Activated CD8-positive, alpha-beta memory T cell treated with anti-CD3 and anti-CD28 coated beads, Interleukin-2, amount 10 ng/mL, durations not matched to agents 7 days and 5 days (primary cell): ENCODE data around the gene FRAS1. TPM values are rescaled to one million over a fixed set of nuclear protein-coding genes. Genes with fewer than 3 reads are reported as not detected.

ENCODE experiments used
- ATAC-seq: fragments of 150-1000 bp; cut with Tn5 transposase; one replicate; pipeline ENCODE4 v1.10.0; 2021; ENCODE audit warnings: moderate library complexity
- CTCF ChIA-PET: fragments of 350-600 bp; sonication (Branson Sonifier 250); formaldehyde crosslinking; loops from one replicate; lab custom pipeline; 2021; ENCODE audit warnings: antibody characterized with exemption; lab: Charles Lee
- DNase-seq: peaks from one replicate; pipeline ENCODE4 v3.0.0-alpha.2; 2020
- H3K27ac Mint-ChIP-seq: one replicate; pipeline ENCODE4 v1.8.0; 2021; ENCODE audit warnings: mild to moderate bottlenecking, mixed read lengths
- H3K27me3 Mint-ChIP-seq: one replicate; pipeline ENCODE4 v1.8.0; 2021; ENCODE audit warnings: mixed read lengths
- H3K36me3 Mint-ChIP-seq: one replicate; pipeline ENCODE4 v1.8.0; 2021; ENCODE audit warnings: mild to moderate bottlenecking, mixed read lengths
- H3K4me1 Mint-ChIP-seq: one replicate; pipeline ENCODE4 v1.8.0; 2021; ENCODE audit warnings: mixed read lengths
- H3K4me3 Mint-ChIP-seq: one replicate; pipeline ENCODE4 v1.8.0; 2021; ENCODE audit warnings: mild to moderate bottlenecking, moderate library complexity, mixed read lengths
- H3K9me3 Mint-ChIP-seq: one replicate; pipeline ENCODE4 v1.8.0; 2022; ENCODE audit warnings: low read depth, mixed read lengths
- total RNA-seq, 2 experiments: library from RNA; stranded (reverse); gene quantifications; one replicate each; pipeline ENCODE4 v1.2.3, GENCODE V29; 2021

FRAS1 gene
- total RNA-seq, 2 experiments from 2014 or later = 0.05 TPM; not detected in 1

DNA sequence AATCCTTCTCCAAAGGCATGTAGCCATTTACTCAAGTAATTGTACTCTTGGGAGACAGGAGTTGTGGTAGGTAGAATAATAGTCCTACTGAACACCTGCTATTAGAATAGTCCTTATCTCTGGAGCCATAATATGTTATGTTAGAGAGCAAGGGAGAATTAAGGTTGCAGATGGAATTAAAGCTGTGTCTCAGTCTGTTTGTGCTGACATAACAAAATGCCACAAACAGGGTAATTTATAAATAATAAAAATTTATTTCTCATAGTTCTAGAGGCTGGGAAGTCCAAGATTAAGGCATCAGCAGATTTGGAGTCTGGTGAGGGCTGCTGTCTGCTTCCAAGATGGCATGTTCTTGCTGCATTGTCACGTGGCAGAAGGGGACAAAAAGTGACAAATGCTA, 24.2 kb upstream of the FRAS1 start:
- CTCF ChIA-PET = no interaction called here
- Mint-ChIP-seq H3K4me3 (no peak overlapping the region), H3K4me1 (no peaks in the 10 kb centered on the region), H3K27ac (no peak overlapping the region), H3K36me3 (no peaks in the 10 kb centered on the region), H3K9me3 (no peaks in the 10 kb centered on the region), H3K27me3 (peaks cover 6% of the 10 kb centered on the region)
- DNase-seq = no peak
- no peak for ATAC-seq

DNA sequence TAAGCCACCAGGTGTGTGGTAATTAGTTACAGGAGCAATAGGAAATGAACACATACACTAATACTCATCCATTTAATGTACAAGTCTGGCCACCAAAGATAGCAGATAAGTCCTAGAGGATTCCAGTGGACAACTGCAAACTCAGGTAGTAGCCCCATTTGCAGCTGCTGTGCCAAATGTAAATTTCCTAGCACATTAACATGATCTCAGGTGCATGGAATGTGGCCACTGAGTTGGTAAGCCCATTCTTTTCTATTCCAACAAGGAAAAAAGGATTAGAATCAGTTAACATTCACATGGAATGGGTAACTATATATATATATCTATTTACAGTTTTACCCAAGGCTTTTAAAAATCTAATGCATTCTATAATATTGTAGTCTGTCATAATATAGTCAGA, 23.3 kb upstream of the FRAS1 start:
- H3K36me3 Mint-ChIP-seq = no peaks in the 10 kb centered on the region
- no peaks in the 10 kb centered on the region for H3K4me1 Mint-ChIP-seq
- H3K4me3 Mint-ChIP-seq = no peak overlapping the region
- peaks cover 10% of the 10 kb centered on the region for H3K27me3 Mint-ChIP-seq
- DNase-seq (no peak), ATAC-seq (no peak)
- no peaks in the 10 kb centered on the region for H3K9me3 Mint-ChIP-seq
- CTCF ChIA-PET = no interaction called here
- no peak overlapping the region for H3K27ac Mint-ChIP-seq

DNA sequence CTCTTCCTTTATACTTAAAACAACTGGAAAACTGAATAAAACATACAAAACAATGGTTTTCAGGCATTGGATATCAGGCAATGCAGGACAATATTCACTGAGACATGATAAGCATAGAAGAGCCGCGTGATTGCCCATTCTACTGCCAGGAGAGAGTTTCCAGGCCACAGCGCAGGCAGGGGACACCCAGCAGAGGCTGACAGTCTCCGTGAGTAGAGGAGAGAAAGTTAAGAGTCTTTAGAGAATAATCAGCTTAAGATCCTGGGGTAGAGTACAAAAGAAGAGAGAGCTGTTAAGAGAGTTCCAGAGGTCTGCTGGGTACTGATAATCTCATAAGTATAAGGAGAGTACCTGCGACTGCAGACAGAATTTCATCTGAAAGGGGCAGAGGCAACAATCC, 18.4 kb upstream of the FRAS1 start:
- Mint-ChIP-seq H3K27ac (no peak overlapping the region), H3K27me3 (peaks cover 9% of the 10 kb centered on the region), H3K9me3 (no peaks in the 10 kb centered on the region), H3K36me3 (no peaks in the 10 kb centered on the region), H3K4me1 (no peaks in the 10 kb centered on the region), H3K4me3 (no peak overlapping the region)
- ATAC-seq = no peak
- CTCF ChIA-PET = interaction anchor here (0.8 kb wide), 1 partner anchor 21 kb away, joined by 3 read pairs; no protein-coding TSS in a partner anchor
- DNase-seq = no peak

DNA sequence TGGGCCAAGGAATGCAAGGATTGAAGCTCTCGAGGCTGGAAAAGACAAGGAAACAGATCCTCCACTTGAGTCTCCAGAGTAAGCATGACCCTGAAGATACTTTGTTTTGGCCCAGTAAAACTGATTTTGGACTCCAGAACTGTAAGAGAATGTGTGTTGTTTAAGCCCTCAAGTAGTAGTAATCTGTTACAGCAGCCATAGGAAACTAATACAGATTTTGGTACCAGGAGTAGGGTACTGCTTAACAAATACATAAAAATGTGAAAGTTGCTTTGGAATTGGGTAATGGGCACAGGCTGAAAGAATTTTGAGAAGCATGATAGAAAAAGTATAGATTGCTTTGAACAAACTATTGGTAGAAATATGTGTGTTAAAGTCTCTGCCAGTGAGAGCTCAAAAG, 17.4 kb upstream of the FRAS1 start:
- no peak overlapping the region for H3K27ac Mint-ChIP-seq
- CTCF ChIA-PET = no interaction called here
- no peaks in the 10 kb centered on the region for H3K4me1 Mint-ChIP-seq
- no peaks in the 10 kb centered on the region for H3K9me3 Mint-ChIP-seq
- DNase-seq (no peak), ATAC-seq (no peak)
- H3K27me3 Mint-ChIP-seq = peaks cover 9% of the 10 kb centered on the region
- no peaks in the 10 kb centered on the region for H3K36me3 Mint-ChIP-seq
- H3K4me3 Mint-ChIP-seq = no peak overlapping the region

DNA sequence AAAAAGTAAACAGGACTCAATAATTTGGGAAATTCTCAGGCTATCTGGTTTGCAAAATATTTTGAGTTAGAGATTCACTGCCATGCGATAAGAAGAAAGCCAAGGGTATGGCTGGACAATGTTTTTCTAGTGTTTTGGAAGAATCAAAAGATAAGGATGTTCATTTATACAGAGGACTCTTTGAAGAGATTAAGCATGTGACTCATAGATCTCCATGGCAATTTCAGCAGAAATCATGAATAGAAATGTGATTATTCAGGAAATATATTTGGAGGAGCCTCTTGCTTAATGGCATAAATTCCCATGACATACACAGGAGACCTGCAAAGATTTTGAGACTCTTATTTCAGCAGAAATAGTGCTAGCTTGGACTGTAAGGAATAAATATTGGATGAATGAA, 16.7 kb upstream of the FRAS1 start:
- DNase-seq (no peak), ATAC-seq (no peak)
- Mint-ChIP-seq H3K4me1 (no peaks in the 10 kb centered on the region), H3K27ac (no peak overlapping the region), H3K27me3 (peaks cover 9% of the 10 kb centered on the region), H3K9me3 (no peaks in the 10 kb centered on the region), H3K36me3 (no peaks in the 10 kb centered on the region), H3K4me3 (no peak overlapping the region)
- CTCF ChIA-PET = no interaction called here

DNA sequence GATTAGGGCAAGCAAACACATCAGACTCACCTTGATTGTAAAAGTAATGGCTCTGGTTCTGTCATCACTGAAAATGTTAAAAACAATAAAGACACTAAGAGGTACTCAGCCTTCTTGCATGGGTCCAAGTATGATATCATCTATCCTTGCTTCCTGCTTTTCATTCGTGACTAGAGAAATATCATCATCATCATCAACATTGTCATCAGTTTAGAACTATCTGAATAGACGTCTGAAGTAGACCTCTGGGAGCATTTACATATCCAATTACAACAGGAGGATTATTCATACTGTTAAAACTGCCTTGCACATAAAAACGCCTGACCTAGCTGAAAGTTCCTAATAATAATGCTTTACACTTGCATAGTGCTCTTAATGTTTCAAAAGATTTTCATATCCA, 9.8 kb upstream of the FRAS1 start:
- CTCF ChIA-PET = interaction anchor here (4.4 kb wide), 1 partner anchor 13 kb away, joined by 17 read pairs; no protein-coding TSS in a partner anchor
- H3K4me3 Mint-ChIP-seq = no peak overlapping the region

GRCh38 chr4:78056265-78057129, 626 bp upstream of the FRAS1 start:
- Mint-ChIP-seq H3K9me3 (no peaks in the 10 kb centered on the region), H3K4me3 (peak overlapping the region; percentile 74), H3K27me3 (peaks cover 76% of the 10 kb centered on the region), H3K4me1 (peaks cover 25% of the 10 kb centered on the region), H3K27ac (no peak overlapping the region), H3K36me3 (peaks cover 2% of the 10 kb centered on the region)
- peak; percentile 48 for DNase-seq
- CTCF ChIA-PET = interaction anchor here (0.9 kb wide), 1 partner anchor 437 kb away, joined by 3 read pairs; no protein-coding TSS in a partner anchor
- peak; percentile 70 for ATAC-seq

More for the DNA sequence above, 9.8 kb upstream of the FRAS1 start:
- H3K4me1 Mint-ChIP-seq = no peaks in the 10 kb centered on the region
- ATAC-seq = no peak
- no peak overlapping the region for H3K27ac Mint-ChIP-seq
- H3K9me3 Mint-ChIP-seq = no peaks in the 10 kb centered on the region
- H3K27me3 Mint-ChIP-seq = peaks cover 26% of the 10 kb centered on the region
- no peaks in the 10 kb centered on the region for H3K36me3 Mint-ChIP-seq
- no peak for DNase-seq

DNA sequence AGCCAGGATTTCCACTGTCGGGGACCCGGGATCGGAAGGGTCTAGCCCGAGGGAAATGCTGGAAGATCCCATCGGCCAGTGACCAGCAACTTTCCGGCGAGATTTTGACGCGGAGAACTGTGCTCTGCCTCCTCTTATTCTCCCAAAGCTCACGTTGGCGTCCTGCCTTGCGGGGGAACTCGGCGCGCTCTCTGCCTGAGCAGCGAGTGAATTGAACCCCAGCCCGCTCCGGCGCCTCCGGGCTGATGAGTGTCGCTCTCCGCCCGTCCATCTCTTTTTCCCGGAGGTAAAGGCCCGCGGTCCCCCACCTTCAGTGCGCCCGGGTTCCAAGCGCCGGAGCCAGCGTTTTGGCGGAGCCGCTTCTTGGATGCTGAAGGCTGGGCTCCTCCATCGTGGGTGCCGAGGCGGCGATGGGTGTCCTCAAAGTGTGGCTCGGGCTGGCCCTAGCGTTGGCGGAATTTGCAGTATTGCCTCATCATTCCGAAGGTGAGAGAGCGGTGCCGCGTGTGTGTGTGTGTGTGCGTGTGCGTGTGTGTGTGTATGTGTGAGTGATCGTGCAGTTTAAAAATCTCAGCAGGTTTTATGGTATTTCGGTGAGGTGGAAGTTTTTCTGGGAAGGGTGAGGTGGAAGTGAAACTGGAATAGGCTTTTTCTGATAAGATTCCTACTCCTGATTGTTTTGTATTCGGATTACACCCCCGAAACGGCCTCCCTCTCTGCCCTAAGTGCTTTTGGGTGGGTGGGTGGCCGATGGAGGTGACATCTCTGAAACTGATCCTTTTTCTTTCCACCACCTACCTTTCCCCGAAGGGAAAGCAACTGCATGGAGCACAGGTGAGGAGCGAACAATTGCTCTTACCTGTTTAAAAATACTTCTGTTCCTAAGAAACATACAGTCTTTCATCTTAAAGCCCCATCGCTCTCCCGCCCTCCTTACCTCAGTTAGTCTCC, 752 bp downstream of the FRAS1 start:
- Mint-ChIP-seq H3K36me3 (peaks cover 2% of the 10 kb centered on the region), H3K9me3 (no peaks in the 10 kb centered on the region), H3K4me3 (peak overlapping the region; percentile 74), H3K27me3 (peaks cover 76% of the 10 kb centered on the region), H3K27ac (peak overlapping the region; percentile 37), H3K4me1 (peaks cover 25% of the 10 kb centered on the region)
- CTCF ChIA-PET = no interaction called here
- ATAC-seq = peak; percentile 31
- DNase-seq = peak; percentile 47

GRCh38 chr4:78058591-78059523, 1.7 kb downstream of the FRAS1 start:
- Mint-ChIP-seq H3K4me1 (peaks cover 25% of the 10 kb centered on the region), H3K36me3 (peaks cover 2% of the 10 kb centered on the region), H3K4me3 (peak overlapping the region; percentile 74), H3K9me3 (no peaks in the 10 kb centered on the region), H3K27me3 (peaks cover 80% of the 10 kb centered on the region), H3K27ac (peak overlapping the region; percentile 22)
- ATAC-seq (peak; percentile 13), DNase-seq (no peak)
- CTCF ChIA-PET = interaction anchor here (0.9 to 2.6 kb wide), 5 partner anchors 13 to 690 kb away, joined by 3 to 17 read pairs (median 3); no protein-coding TSS in a partner anchor

- no peak for ATAC-seq
- Mint-ChIP-seq H3K4me1 (peaks cover 25% of the 10 kb centered on the region), H3K27ac (no peak overlapping the region), H3K36me3 (peaks cover 2% of the 10 kb centered on the region), H3K4me3 (peak overlapping the region; percentile 34), H3K27me3 (peaks cover 79% of the 10 kb centered on the region), H3K9me3 (no peaks in the 10 kb centered on the region)
- DNase-seq = peak; percentile 46
- CTCF ChIA-PET = interaction anchor here (0.9 to 2.6 kb wide), 6 partner anchors 13 to 691 kb away, joined by 3 to 17 read pairs (median 4); no protein-coding TSS in a partner anchor
Measured at GRCh38 chr4:78059524-78059889, 2.4 kb downstream of the FRAS1 start.

- DNase-seq = no peak
- Mint-ChIP-seq H3K27me3 (peaks cover 76% of the 10 kb centered on the region), H3K4me3 (no peak overlapping the region)
Measured at GRCh38 chr4:78059938-78060337, 2.8 kb downstream of the FRAS1 start.

DNA sequence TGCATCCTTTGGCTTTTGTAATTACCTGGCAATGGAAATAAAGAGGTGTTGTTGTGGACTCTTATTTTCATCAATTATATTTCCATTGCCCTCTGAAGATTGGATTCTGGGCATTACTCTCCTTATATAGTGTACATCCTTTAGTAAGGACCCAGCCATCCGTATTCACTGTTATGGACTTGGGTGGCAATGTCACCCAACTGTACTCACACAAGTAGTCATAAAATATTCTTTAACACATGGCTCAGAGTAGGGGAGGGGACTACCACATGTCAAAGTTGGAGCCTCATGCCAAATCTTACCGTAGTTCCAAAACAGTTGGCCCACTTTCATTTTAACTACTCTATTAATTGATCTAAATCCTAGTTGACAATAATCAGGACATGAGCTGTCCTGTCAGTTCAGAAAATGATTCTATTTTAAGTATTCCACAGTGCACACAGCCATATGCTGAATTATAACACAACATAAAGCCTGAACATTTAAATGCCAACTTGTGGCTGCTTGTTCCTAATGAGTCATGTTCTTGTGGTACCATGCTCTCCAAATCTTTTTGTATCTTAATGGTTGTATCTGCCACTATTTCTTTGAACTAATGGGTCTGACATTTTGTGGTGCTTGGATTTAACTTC, 4.9 kb downstream of the FRAS1 start:
- Mint-ChIP-seq H3K4me1 (peaks cover 18% of the 10 kb centered on the region), H3K36me3 (peaks cover 2% of the 10 kb centered on the region), H3K27ac (no peak overlapping the region), H3K4me3 (no peak overlapping the region), H3K27me3 (peaks cover 68% of the 10 kb centered on the region), H3K9me3 (no peaks in the 10 kb centered on the region)
- DNase-seq (no peak), ATAC-seq (no peak)
- CTCF ChIA-PET = interaction anchor here (1.2 kb wide), 1 partner anchor 68 kb away, joined by 3 read pairs; no protein-coding TSS in a partner anchor

More at GRCh38 chr4:78059938-78060337, 2.8 kb downstream of the FRAS1 start:
- Mint-ChIP-seq H3K27ac (no peak overlapping the region), H3K36me3 (peaks cover 2% of the 10 kb centered on the region), H3K9me3 (no peaks in the 10 kb centered on the region), H3K4me1 (peaks cover 25% of the 10 kb centered on the region)
- CTCF ChIA-PET = interaction anchor here (0.9 to 2.6 kb wide), 6 partner anchors 12 to 691 kb away, joined by 3 to 17 read pairs (median 4); no protein-coding TSS in a partner anchor
- ATAC-seq = no peak
